K562 (cell line): ENCODE data around the gene COPB2. TPM values are rescaled to one million over a fixed set of nuclear protein-coding genes. Genes with fewer than 3 reads are reported as not detected.

Source experiments
- ATAC-seq: fragments of 200-7000 bp; cut with Tn5 transposase; 3 replicates; pipeline ENCODE4 v1.9.1; 2020; ENCODE audit warnings: moderate library complexity
- BruUV-seq: library from RNA; stranded (reverse); fragments of 400-500 nt; replicated peaks from 2 replicates; lab custom pipeline; 2021; lab: Mats Ljungman, UMichigan
- CTCF ChIA-PET: fragments of 300-600 bp; formaldehyde crosslinking; extraction: SDS; loops from one replicate; lab custom pipeline; 2021; ENCODE audit warnings: low intra/inter-chr PET ratio; lab: Yijun Ruan, JAX
- POLR2A ChIA-PET: fragments of 300-600, 350-650 bp; sonication (Branson Sonifier 250); formaldehyde crosslinking; extraction: SDS; loops from one replicate; lab custom pipeline; 2021; ENCODE audit warnings: antibody characterized with exemption, inconsistent platforms; lab: Yijun Ruan, JAX
- DNase-seq, 4 experiments: peaks; one replicate each; pipeline versions ENCODE4 v3.0.0 to v3.0.0-alpha.2; 2011 to 2018; ENCODE audit warnings: low spot score in 3 of 4, mixed read lengths in 3 of 4; ENCODE audit errors: extremely low read depth in 1 of 4
- FAIRE-seq: peaks from 2 replicates; lab custom pipeline; 2011; peaks lifted over from hg19 to GRCh38; lab: Jason Lieb, UNC
- H2AFZ ChIP-seq: 2 replicates; pipeline ENCODE4 v1.6.0; 2011; ENCODE audit warnings: low read depth, low read length, control low read depth, inconsistent platforms
- H3K27ac ChIP-seq: fragments of 200-600 bp; 3 replicates; pipeline ENCODE4 v1.8.0; 2011; ENCODE audit warnings: low read depth, mild to moderate bottlenecking, control low read depth, inconsistent platforms, low read length, moderate library complexity, mixed read lengths; ENCODE audit errors: extremely low read depth
- H3K27me3 ChIP-seq, 2 experiments: fragments of 300-600 bp in 1 of 2; 2 replicates in 1 of 2; 3 replicates in 1 of 2; pipeline versions ENCODE4 v1.6.0 to v1.8.0; 2011; ENCODE audit warnings: inconsistent platforms in 2 of 2, low read length in 2 of 2, mild to moderate bottlenecking in 1 of 2, mixed read lengths in 1 of 2, moderate library complexity in 1 of 2; ENCODE audit not compliant: control insufficient read depth in 2 of 2, insufficient read depth in 2 of 2
- H3K36me3 ChIP-seq: fragments of 300-600 bp; 3 replicates; pipeline ENCODE4 v1.8.0; 2011; ENCODE audit warnings: mild to moderate bottlenecking, low read length, inconsistent platforms; ENCODE audit not compliant: control insufficient read depth, insufficient read depth
- H3K4me1 ChIP-seq, 2 experiments: fragments of 200-600 bp in 1 of 2; replicated peaks in 1 of 2; 2 replicates in 1 of 2; 3 replicates in 1 of 2; pipeline versions ENCODE4 v1.5.1 to v1.8.0; 2011; ENCODE audit warnings: inconsistent platforms in 2 of 2, low read length in 2 of 2, mild to moderate bottlenecking in 1 of 2, mixed read lengths in 1 of 2, moderate library complexity in 1 of 2; ENCODE audit not compliant: control insufficient read depth in 2 of 2, insufficient read depth in 2 of 2
- H3K4me2 ChIP-seq: 2 replicates; pipeline ENCODE4 v1.6.1; 2011; ENCODE audit warnings: low read length, control low read depth, inconsistent platforms, mixed read lengths; ENCODE audit not compliant: insufficient read depth
- H3K4me3 ChIP-seq: fragments of 200-600 bp; sonication (generic), shearing (Covaris generic); 2 replicates; pipeline ENCODE4 v1.5.1; 2016; ENCODE audit warnings: control low read depth, inconsistent platforms
- H3K79me2 ChIP-seq: fragments of 200-600 bp; 3 replicates; pipeline ENCODE4 v1.8.0; 2011; ENCODE audit warnings: low read length, inconsistent platforms; ENCODE audit not compliant: control insufficient read depth, insufficient read depth
- H3K9ac ChIP-seq, 2 experiments: 2 replicates each; pipeline versions ENCODE4 v1.6.0 to v1.6.1; 2011; ENCODE audit warnings: low read depth in 2 of 2, low read length in 2 of 2, control low read depth in 1 of 2, inconsistent platforms in 1 of 2, mild to moderate bottlenecking in 1 of 2, mixed read lengths in 1 of 2; ENCODE audit not compliant: insufficient read depth in 1 of 2
- H3K9me1 ChIP-seq: one replicate; pipeline ENCODE4 v1.6.0; 2011; ENCODE audit warnings: inconsistent platforms, mild to moderate bottlenecking, low read length, moderate library complexity; ENCODE audit not compliant: control insufficient read depth, insufficient read depth
- H3K9me3 ChIP-seq: replicated peaks from 2 replicates; pipeline ENCODE4 v1.5.1; 2011; ENCODE audit warnings: low read depth, low read length, inconsistent platforms; ENCODE audit not compliant: control insufficient read depth, insufficient read depth
- H4K20me1 ChIP-seq: replicated peaks from 2 replicates; pipeline ENCODE4 v1.6.1; 2011; ENCODE audit warnings: low read length, inconsistent platforms, mixed read lengths; ENCODE audit not compliant: control insufficient read depth, insufficient read depth
- CEBPG ChIP-seq, 3 experiments: fragments of 200-800 bp in 1 of 3; sonication (Bioruptor generic) in 1 of 3; sonication (generic) in 1 of 3; formaldehyde crosslinking in 1 of 3; IDR thresholded peaks in 2 of 3; conservative IDR thresholded peaks in 1 of 3; 2 replicates each; pipeline versions ENCODE4 v1.6.1 to v1.8.0; 2016 to 2022; ENCODE audit warnings: missing compliant biosample characterization in 2 of 3, missing genetic modification characterization in 2 of 3, mild to moderate bottlenecking in 1 of 3, missing genetic modification reagents in 1 of 3
- DEAF1 ChIP-seq: fragments of 450-650 bp; formaldehyde crosslinking; IDR thresholded peaks from 2 replicates; pipeline ENCODE4 v1.4.0; 2020; ENCODE audit warnings: mild to moderate bottlenecking, moderate library complexity
- DPF2 ChIP-seq: fragments of 450-650 bp; IDR thresholded peaks from 2 replicates; pipeline ENCODE4 v1.6.1; 2016
- FIP1L1 ChIP-seq: fragments of 200-400 bp; formaldehyde crosslinking; IDR thresholded peaks from 2 replicates; pipeline ENCODE4 v1.6.1; 2018; ENCODE audit warnings: mild to moderate bottlenecking, low read depth, low read length; ENCODE audit not compliant: poor library complexity, severe bottlenecking
- NFRKB ChIP-seq: fragments of 450-650 bp; IDR thresholded peaks from 2 replicates; pipeline ENCODE4 v1.6.1; 2016; ENCODE audit warnings: low read depth
- POLR2AphosphoS5 ChIP-seq: IDR thresholded peaks from 2 replicates; pipeline ENCODE4 v1.6.1; 2011; ENCODE audit warnings: mild to moderate bottlenecking, low read depth, low read length, moderate library complexity; ENCODE audit not compliant: control insufficient read depth, insufficient read depth
- SAP30 ChIP-seq: fragments of 200-600 bp; sonication (generic); IDR thresholded peaks from 2 replicates; pipeline ENCODE4 v1.6.1; 2012; ENCODE audit warnings: borderline replicate concordance, low read depth, mild to moderate bottlenecking, moderate library complexity, low read length, control low read depth, inconsistent platforms; ENCODE audit not compliant: insufficient read depth, poor library complexity, severe bottlenecking
- WGBS: fragments of 100-300 bp; shearing (Covaris generic); methylation state at CpG from one replicate; pipeline ENCODE4 v1.1.6; 2016; ENCODE audit warnings: low coverage, mixed read lengths; ENCODE audit not compliant: insufficient coverage; ENCODE audit errors: missing lambda C conversion rate; 5-methylcytosine and 5-hydroxymethylcytosine counted together
- in situ Hi-C: fragments of 300-500 bp; cut with MboI; formaldehyde crosslinking; loops from 4 replicates; pipeline ENCODE4 v1.15.0; 2018; ENCODE audit warnings: inconsistent platforms, mixed read lengths
- intact Hi-C: fragments of 100-400 bp; cut with micrococcal nuclease; formaldehyde crosslinking; loops from 2 replicates; pipeline ENCODE4 v1.14.2; 2022
- polyA plus RNA-seq, 8 experiments: library from polyadenylated mRNA; depleted of rRNA in 4 of 8; stranded (reverse) in 5 of 8; unstranded in 3 of 8; fragments of >200 nt; fragmentation: Nextera tagmentation in 2 of 8; fragmentation: Illumina TruSeq in 1 of 8; extraction: Ambion mirVana in 2 of 8; extraction: Trizol in 1 of 8; gene quantifications; 2 replicates each; pipeline versions ENCODE4 v1.2.1 to v1.2.3, GENCODE V29; 2011 to 2014; ENCODE audit warnings: inconsistent platforms in 1 of 8, missing spikeins in 1 of 8
- total RNA-seq, 7 experiments: library from RNA; depleted of rRNA in 6 of 7; stranded (reverse); fragments of >200 nt in 6 of 7; fragmentation: Illumina TruSeq in 2 of 7; extraction: Trizol in 2 of 7; gene quantifications; 2 replicates each; pipeline versions ENCODE4 v1.2.1 to v1.2.3, GENCODE V29; 2011 to 2021; ENCODE audit warnings: low replicate concordance in 1 of 7
- TF ChIP-seq, protein P1 (sequence below): sonication (generic); formaldehyde crosslinking; IDR thresholded peaks from 2 replicates; pipeline ENCODE4 v1.8.0; 2023; ENCODE audit warnings: mild to moderate bottlenecking, missing genetic modification reagents
- TF ChIP-seq, protein P2 (sequence below): fragments of 450-650 bp; IDR thresholded peaks from 2 replicates; pipeline ENCODE4 v1.6.1; 2018; ENCODE audit not compliant: partially characterized antibody

COPB2 gene
- total and polyA plus RNA-seq, 9 of the 15 experiments (the other 6 are each of a cell fraction or from before 2014, with no cell fraction given): 64.3 to 189 (median 130) TPM

- in situ Hi-C loops: no loop called here
Observed at GRCh38 chr3:139421040-139421439, 31.6 kb upstream of the COPB2 start.

More at GRCh38 chr3:139421040-139421439, 31.6 kb upstream of the COPB2 start:
- H2AFZ ChIP-seq: no peak overlapping the region
- CTCF ChIA-PET: no interaction called here
- TF ChIP-seq DPF2: no peak
- no peak for TF ChIP-seq SAP30
- no peak for TF ChIP-seq CEBPG (CRISPR knock-in tag; IDR thresholded peaks at IDR 0.05)
- TF ChIP-seq CEBPG (tag; conservative IDR thresholded peaks at IDR 0.05 in 1 of 2, IDR thresholded peaks at IDR 0.05 in 1 of 2): no peak
- TF ChIP-seq, protein P1, sequence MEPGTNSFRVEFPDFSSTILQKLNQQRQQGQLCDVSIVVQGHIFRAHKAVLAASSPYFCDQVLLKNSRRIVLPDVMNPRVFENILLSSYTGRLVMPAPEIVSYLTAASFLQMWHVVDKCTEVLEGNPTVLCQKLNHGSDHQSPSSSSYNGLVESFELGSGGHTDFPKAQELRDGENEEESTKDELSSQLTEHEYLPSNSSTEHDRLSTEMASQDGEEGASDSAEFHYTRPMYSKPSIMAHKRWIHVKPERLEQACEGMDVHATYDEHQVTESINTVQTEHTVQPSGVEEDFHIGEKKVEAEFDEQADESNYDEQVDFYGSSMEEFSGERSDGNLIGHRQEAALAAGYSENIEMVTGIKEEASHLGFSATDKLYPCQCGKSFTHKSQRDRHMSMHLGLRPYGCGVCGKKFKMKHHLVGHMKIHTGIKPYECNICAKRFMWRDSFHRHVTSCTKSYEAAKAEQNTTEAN: no peak
- no peak for TF ChIP-seq POLR2AphosphoS5
- TF ChIP-seq, protein P2, sequence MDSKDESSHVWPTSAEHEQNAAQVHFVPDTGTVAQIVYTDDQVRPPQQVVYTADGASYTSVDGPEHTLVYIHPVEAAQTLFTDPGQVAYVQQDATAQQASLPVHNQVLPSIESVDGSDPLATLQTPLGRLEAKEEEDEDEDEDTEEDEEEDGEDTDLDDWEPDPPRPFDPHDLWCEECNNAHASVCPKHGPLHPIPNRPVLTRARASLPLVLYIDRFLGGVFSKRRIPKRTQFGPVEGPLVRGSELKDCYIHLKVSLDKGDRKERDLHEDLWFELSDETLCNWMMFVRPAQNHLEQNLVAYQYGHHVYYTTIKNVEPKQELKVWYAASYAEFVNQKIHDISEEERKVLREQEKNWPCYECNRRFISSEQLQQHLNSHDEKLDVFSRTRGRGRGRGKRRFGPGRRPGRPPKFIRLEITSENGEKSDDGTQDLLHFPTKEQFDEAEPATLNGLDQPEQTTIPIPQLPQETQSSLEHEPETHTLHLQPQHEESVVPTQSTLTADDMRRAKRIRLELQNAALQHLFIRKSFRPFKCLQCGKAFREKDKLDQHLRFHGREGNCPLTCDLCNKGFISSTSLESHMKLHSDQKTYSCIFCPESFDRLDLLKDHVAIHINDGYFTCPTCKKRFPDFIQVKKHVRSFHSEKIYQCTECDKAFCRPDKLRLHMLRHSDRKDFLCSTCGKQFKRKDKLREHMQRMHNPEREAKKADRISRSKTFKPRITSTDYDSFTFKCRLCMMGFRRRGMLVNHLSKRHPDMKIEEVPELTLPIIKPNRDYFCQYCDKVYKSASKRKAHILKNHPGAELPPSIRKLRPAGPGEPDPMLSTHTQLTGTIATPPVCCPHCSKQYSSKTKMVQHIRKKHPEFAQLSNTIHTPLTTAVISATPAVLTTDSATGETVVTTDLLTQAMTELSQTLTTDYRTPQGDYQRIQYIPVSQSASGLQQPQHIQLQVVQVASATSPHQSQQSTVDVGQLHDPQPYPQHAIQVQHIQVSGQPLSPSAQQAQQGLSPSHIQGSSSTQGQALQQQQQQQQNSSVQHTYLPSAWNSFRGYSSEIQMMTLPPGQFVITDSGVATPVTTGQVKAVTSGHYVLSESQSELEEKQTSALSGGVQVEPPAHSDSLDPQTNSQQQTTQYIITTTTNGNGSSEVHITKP: no peak
- no peak for TF ChIP-seq NFRKB
- no peak for TF ChIP-seq FIP1L1
- no peak for TF ChIP-seq DEAF1 (CRISPR knock-in tag)
- TF ChIP-seq, all 486 proteins: peak for 0
- POLR2A ChIA-PET: interaction anchor here (0.6 kb wide), 1 partner anchor 29 kb away, joined by 3 read pairs; no protein-coding TSS in a partner anchor
- Histone ChIP-seq H3K4me3 (no peak overlapping the region), H3K79me2 (no peaks in the 10 kb centered on the region), H3K27me3 (no peaks in the 10 kb centered on the region), H3K36me3 (no peaks in the 10 kb centered on the region), H3K9me3 (no peaks in the 10 kb centered on the region), H3K4me1 (no peaks in the 10 kb centered on the region; a peak in 2 of 5 replicates), H4K20me1 (no peaks in the 10 kb centered on the region), H3K27ac (no peak overlapping the region), H3K9me1 (no peaks in the 10 kb centered on the region), H3K4me2 (no peak overlapping the region), H3K9ac (no peak overlapping the region)
- intact Hi-C loops: loop anchor here (10.0 kb wide), 1 partner anchor 634 kb away; no protein-coding TSS in a partner anchor
- no peak for FAIRE-seq
- BruUV-seq: no TSS peak
- no peak for ATAC-seq
- DNase-seq: no peak
- 0% methylated on average over 1 of the region's 1 CpG for WGBS
